ENCODE measurements around the gene TIGD4. TPM values are rescaled to one million over a fixed set of nuclear protein-coding genes. Genes with fewer than 3 reads are reported as not detected.
A peak's percentile ranks its signal among the peaks of the same experiment; 100 is the strongest.

TIGD4 gene
- 1.7 and 2.8 TPM in 2 replicates for total RNA-seq (2014; rRNA removed; shearing (Covaris generic))
- polyA plus RNA-seq (2016; fragmentation: Nextera tagmentation; extraction: Ambion mirVana) = 1.3 and 1.6 TPM in 2 replicates
- long read RNA-seq, partial matches to known transcripts = 0 of 1 reads
- long read RNA-seq, other reads (novel, unspliced or antisense) = 1 of 1 reads

DNA sequence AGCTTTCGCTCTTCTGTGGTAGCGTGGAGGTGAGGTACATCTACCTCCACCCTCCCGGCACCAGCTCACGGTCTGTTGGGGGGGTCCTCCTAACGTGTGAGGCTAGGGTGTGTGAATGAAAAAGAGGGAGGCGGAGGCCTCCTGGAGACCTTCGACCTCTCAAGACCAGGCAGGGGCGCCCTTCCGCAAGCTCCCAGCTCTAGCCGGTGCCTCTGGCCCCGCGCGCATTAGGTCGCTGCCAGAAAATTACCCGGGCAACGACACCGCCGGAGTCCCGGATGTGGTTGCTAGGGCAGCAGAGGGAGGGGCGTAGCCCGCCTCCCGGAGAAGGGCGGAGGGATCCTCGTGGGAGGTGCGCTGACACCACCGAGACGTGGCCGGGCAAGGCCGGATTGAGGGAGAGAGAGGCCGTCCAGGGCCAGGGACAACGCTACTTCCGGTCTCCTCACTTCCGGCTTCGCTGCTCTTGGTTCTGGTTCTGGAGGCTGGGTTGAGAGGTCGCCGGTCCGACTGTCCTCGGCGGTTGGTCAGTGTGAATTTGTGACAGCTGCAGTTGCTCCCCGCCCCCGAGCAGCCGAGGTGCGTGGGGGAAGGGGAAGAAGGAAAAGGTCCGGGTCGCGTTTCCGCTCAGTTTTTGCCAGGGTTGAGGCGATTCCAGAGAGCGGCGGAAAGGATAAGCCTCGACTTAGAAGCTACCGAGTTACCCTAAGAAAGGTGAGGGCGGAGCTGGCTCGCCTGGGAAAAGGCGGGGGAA lies at the start of gene TIGD4, which contains the start of gene ARFIP1:
Gene TIGD4, minus strand, starts transcription at position 218 of the 754 bp plus-strand sequence. CDS start 8,726 bp downstream, outside the sequence.
Gene ARFIP1, plus strand, starts transcription at position 442 of the 754 bp plus-strand sequence. CDS start 49,680 bp downstream, outside the sequence.
- Mint-ChIP-seq H3K4me1 (peaks cover 23% of the 10 kb centered on the region), H3K27me3 (ENCODE audit: insufficient read depth, low read depth, poor library complexity) (peaks cover 8% of the 10 kb centered on the region), H3K27ac (peak within 1 kb of the TSS; percentile 98), H3K4me3 (peak within 1 kb of the TSS; percentile 99), H3K9me3 (no peaks in the 10 kb centered on the region), H3K36me3 (ENCODE audit: low read depth) (peaks cover 3% of the 10 kb centered on the region; the same call in 1 of the 3 replicates)
- ATAC-seq (peak; percentile 92), DNase-seq (ENCODE audit: low spot score) (peak; percentile 98)
- no peaks in the 10 kb centered on the region for H3K9me2 ChIP-seq (ENCODE audit: insufficient read depth)
- no peaks in the 10 kb centered on the region for H3K36me3 ChIP-seq (ENCODE audit: insufficient read depth)
- peaks cover 5% of the 10 kb centered on the region; the same call in 1 of the 2 replicates for H3F3A ChIP-seq (replicated peaks; ENCODE audit: low read depth)
- H3K27me3 ChIP-seq (ENCODE audit: insufficient read depth) = no peaks in the 10 kb centered on the region
- peak within 1 kb of the TSS; percentile 93 for H3K27ac ChIP-seq (ENCODE audit: low read depth)
- H3K4me1 ChIP-seq (ENCODE audit: insufficient read depth) = peaks cover 13% of the 10 kb centered on the region; the same call in 1 of the 2 replicates
- TF ChIP-seq EZH2phosphoT487 (IDR thresholded peaks at IDR 0.05; ENCODE audit: unreplicated experiment) (no peak), STAT1 (IDR thresholded peaks at IDR 0.05; ENCODE audit: unreplicated experiment) (no peak), JUNB (IDR thresholded peaks at IDR 0.05; ENCODE audit: unreplicated experiment) (no peak), CREB1 (CRISPR knock-in tag; IDR thresholded peaks at IDR 0.05; ENCODE audit: low read depth) (peak; percentile 77), ZNF114 (CRISPR knock-in tag; IDR thresholded peaks at IDR 0.05) (no peak), POLR2AphosphoS5 (IDR thresholded peaks at IDR 0.05; ENCODE audit: low read depth) (peak; percentile 67), ZNF331 (CRISPR knock-in tag; IDR thresholded peaks at IDR 0.05; ENCODE audit: low read depth) (no peak)
- TF ChIP-seq, protein P1, sequence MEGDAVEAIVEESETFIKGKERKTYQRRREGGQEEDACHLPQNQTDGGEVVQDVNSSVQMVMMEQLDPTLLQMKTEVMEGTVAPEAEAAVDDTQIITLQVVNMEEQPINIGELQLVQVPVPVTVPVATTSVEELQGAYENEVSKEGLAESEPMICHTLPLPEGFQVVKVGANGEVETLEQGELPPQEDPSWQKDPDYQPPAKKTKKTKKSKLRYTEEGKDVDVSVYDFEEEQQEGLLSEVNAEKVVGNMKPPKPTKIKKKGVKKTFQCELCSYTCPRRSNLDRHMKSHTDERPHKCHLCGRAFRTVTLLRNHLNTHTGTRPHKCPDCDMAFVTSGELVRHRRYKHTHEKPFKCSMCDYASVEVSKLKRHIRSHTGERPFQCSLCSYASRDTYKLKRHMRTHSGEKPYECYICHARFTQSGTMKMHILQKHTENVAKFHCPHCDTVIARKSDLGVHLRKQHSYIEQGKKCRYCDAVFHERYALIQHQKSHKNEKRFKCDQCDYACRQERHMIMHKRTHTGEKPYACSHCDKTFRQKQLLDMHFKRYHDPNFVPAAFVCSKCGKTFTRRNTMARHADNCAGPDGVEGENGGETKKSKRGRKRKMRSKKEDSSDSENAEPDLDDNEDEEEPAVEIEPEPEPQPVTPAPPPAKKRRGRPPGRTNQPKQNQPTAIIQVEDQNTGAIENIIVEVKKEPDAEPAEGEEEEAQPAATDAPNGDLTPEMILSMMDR (conservative IDR thresholded peaks at IDR 0.05; ENCODE audit: low read depth in 2 of 2) = peak; percentile 43 to 70
- TF ChIP-seq, protein P2, sequence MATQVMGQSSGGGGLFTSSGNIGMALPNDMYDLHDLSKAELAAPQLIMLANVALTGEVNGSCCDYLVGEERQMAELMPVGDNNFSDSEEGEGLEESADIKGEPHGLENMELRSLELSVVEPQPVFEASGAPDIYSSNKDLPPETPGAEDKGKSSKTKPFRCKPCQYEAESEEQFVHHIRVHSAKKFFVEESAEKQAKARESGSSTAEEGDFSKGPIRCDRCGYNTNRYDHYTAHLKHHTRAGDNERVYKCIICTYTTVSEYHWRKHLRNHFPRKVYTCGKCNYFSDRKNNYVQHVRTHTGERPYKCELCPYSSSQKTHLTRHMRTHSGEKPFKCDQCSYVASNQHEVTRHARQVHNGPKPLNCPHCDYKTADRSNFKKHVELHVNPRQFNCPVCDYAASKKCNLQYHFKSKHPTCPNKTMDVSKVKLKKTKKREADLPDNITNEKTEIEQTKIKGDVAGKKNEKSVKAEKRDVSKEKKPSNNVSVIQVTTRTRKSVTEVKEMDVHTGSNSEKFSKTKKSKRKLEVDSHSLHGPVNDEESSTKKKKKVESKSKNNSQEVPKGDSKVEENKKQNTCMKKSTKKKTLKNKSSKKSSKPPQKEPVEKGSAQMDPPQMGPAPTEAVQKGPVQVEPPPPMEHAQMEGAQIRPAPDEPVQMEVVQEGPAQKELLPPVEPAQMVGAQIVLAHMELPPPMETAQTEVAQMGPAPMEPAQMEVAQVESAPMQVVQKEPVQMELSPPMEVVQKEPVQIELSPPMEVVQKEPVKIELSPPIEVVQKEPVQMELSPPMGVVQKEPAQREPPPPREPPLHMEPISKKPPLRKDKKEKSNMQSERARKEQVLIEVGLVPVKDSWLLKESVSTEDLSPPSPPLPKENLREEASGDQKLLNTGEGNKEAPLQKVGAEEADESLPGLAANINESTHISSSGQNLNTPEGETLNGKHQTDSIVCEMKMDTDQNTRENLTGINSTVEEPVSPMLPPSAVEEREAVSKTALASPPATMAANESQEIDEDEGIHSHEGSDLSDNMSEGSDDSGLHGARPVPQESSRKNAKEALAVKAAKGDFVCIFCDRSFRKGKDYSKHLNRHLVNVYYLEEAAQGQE (IDR thresholded peaks at IDR 0.05; ENCODE audit: unreplicated experiment) = no peak
- TF ChIP-seq, protein P3, sequence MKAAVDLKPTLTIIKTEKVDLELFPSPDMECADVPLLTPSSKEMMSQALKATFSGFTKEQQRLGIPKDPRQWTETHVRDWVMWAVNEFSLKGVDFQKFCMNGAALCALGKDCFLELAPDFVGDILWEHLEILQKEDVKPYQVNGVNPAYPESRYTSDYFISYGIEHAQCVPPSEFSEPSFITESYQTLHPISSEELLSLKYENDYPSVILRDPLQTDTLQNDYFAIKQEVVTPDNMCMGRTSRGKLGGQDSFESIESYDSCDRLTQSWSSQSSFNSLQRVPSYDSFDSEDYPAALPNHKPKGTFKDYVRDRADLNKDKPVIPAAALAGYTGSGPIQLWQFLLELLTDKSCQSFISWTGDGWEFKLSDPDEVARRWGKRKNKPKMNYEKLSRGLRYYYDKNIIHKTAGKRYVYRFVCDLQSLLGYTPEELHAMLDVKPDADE (IDR thresholded peaks at IDR 0.05) = peak; percentile 85
- peak within 1 kb of the TSS; percentile 98 for H2AFZ ChIP-seq
- peak within 1 kb of the TSS; percentile 86 for H3K4me3 ChIP-seq
- H3K4me2 ChIP-seq = peak within 1 kb of the TSS; percentile 86
- H3K79me2 ChIP-seq (replicated peaks; ENCODE audit: insufficient read depth) = peaks cover 53% of the 10 kb centered on the region
- peaks cover 4% of the 10 kb centered on the region; the same call in 1 of the 2 replicates for H4K20me1 ChIP-seq (replicated peaks; ENCODE audit: insufficient read depth)

All from GM23338 (cell line).